COR-L47 (cell line): ENCODE measurements around the gene ZRANB1.

Source experiments
- DNase-seq: peaks from one replicate; lab custom pipeline; 2025; lab: John Stamatoyannopoulos, UW

ZRANB1 gene

GRCh38 chr10:125018576-125019143 lies 76.7 kb downstream of the ZRANB1 start:
- DNase-seq, result no peak

GRCh38 chr10:125020386-125020785 lies 78.5 kb downstream of the ZRANB1 start:
- DNase-seq, result no peak

GRCh38 chr10:125020871-125021270 lies 78.9 kb downstream of the ZRANB1 start:
- DNase-seq, result no peak

GRCh38 chr10:125021686-125022344 lies 79.9 kb downstream of the ZRANB1 start:
- no peak for DNase-seq

GRCh38 chr10:125022671-125023070 lies 80.7 kb downstream of the ZRANB1 start:
- no peak for DNase-seq

- DNase-seq, result peak; percentile 59
Measured at GRCh38 chr10:125023255-125023654, 81.3 kb downstream of the ZRANB1 start.

GRCh38 chr10:125023862-125024496 lies 82.1 kb downstream of the ZRANB1 start:
- DNase-seq, result peak; percentile 79

GRCh38 chr10:125024497-125025234 lies 82.7 kb downstream of the ZRANB1 start:
- peak; percentile 79 for DNase-seq

- no peak for DNase-seq
Measured at GRCh38 chr10:125025341-125025740, 83.4 kb downstream of the ZRANB1 start.

GRCh38 chr10:125026036-125026931 lies 84.4 kb downstream of the ZRANB1 start:
- no peak for DNase-seq

GRCh38 chr10:125026974-125027735 lies 85.2 kb downstream of the ZRANB1 start:
- no peak for DNase-seq

- DNase-seq, result no peak
Measured at GRCh38 chr10:125027871-125028869, 86.2 kb downstream of the ZRANB1 start.

GRCh38 chr10:125029584-125030242 lies 87.8 kb downstream of the ZRANB1 start:
- DNase-seq, result no peak

GRCh38 chr10:125030567-125031197 lies 88.8 kb downstream of the ZRANB1 start:
- no peak for DNase-seq

GRCh38 chr10:125032474-125033020 lies 90.6 kb downstream of the ZRANB1 start:
- no peak for DNase-seq

GRCh38 chr10:125033146-125033924 lies 91.4 kb downstream of the ZRANB1 start:
- no peak for DNase-seq

GRCh38 chr10:125034675-125035074 lies 92.8 kb downstream of the ZRANB1 start:
- DNase-seq, result no peak

- no peak for DNase-seq
Measured at GRCh38 chr10:125035136-125035535, 93.2 kb downstream of the ZRANB1 start.
